PC-3 (cell line): Measurements from ENCODE around the gene KBTBD7. TPM values are rescaled to one million over a fixed set of nuclear protein-coding genes. Genes with fewer than 3 reads are reported as not detected.

Experiments used
- ATAC-seq: fragments of 200-7000 bp; cut with Tn5 transposase; 2 replicates; pipeline ENCODE4 v1.9.1; 2020; ENCODE audit warnings: mild to moderate bottlenecking, moderate library complexity
- BruUV-seq: library from RNA; stranded (reverse); fragments of 400-500 nt; replicated peaks from 2 replicates; lab custom pipeline; 2021; lab: Mats Ljungman, UMichigan
- CTCF ChIA-PET: fragments of 300-600 bp; sonication (Branson Sonifier 250); formaldehyde crosslinking; loops from one replicate; lab custom pipeline; 2022; ENCODE audit warnings: antibody characterized with exemption; lab: Charles Lee
- POLR2A ChIA-PET: fragments of 300-600 bp; sonication (Branson Sonifier 250); formaldehyde crosslinking; loops from one replicate; lab custom pipeline; 2022; ENCODE audit warnings: antibody characterized with exemption; ENCODE audit not compliant: unreplicated experiment; lab: Charles Lee
- DNase-seq: peaks from one replicate; pipeline ENCODE4 v3.0.0-alpha.2; 2015
- H2AFZ ChIP-seq: fragments of 300-600 bp; sonication (generic); 2 replicates; pipeline ENCODE4 v1.6.0; 2016; ENCODE audit warnings: antibody characterized with exemption, low read length
- H3F3A ChIP-seq: fragments of 300-600 bp; sonication (generic); one replicate; pipeline ENCODE4 v1.6.0; 2017; ENCODE audit warnings: antibody characterized with exemption, low read length, control low read depth, mild to moderate bottlenecking; ENCODE audit not compliant: unreplicated experiment
- H3K27ac ChIP-seq: fragments of 300-600 bp; sonication (generic); 2 replicates; pipeline ENCODE4 v1.5.1; 2016; ENCODE audit warnings: mild to moderate bottlenecking, low read length
- H3K27me3 ChIP-seq: fragments of 300-600 bp; sonication (generic); 2 replicates; pipeline ENCODE4 v1.6.1; 2016; ENCODE audit warnings: low read length, mixed read lengths
- H3K36me3 ChIP-seq: fragments of 300-600 bp; sonication (generic); 2 replicates; pipeline ENCODE4 v1.6.1; 2016; ENCODE audit warnings: low read depth, mixed run types, low read length, mixed read lengths
- H3K4me1 ChIP-seq: fragments of 300-600 bp; sonication (generic); 2 replicates; pipeline ENCODE4 v1.5.1; 2016; ENCODE audit warnings: low read length; ENCODE audit not compliant: insufficient read depth
- H3K4me2 ChIP-seq: fragments of 300-600 bp; sonication (generic); 2 replicates; pipeline ENCODE4 v1.6.0; 2016; ENCODE audit warnings: low read length
- H3K4me3 ChIP-seq: fragments of 300-600 bp; sonication (generic); 2 replicates; pipeline ENCODE4 v1.5.1; 2016; ENCODE audit warnings: mild to moderate bottlenecking, low read length, mixed read lengths
- H3K79me2 ChIP-seq: fragments of 300-600 bp; sonication (generic); 2 replicates; pipeline ENCODE4 v1.6.1; 2017; ENCODE audit warnings: low read length, mixed read lengths
- H3K9ac ChIP-seq: fragments of 300-600 bp; sonication (generic); 2 replicates; pipeline ENCODE4 v1.6.0; 2016; ENCODE audit warnings: mild to moderate bottlenecking, low read length
- H3K9me2 ChIP-seq: fragments of 300-600 bp; sonication (generic); replicated peaks from 2 replicates; pipeline ENCODE4 v1.6.1; 2016; ENCODE audit warnings: mixed run types, low read length, mixed read lengths
- H3K9me3 ChIP-seq: fragments of 300-600 bp; sonication (generic); 2 replicates; pipeline ENCODE4 v1.6.1; 2016; ENCODE audit warnings: low read length, mixed read lengths
- H4K20me1 ChIP-seq: fragments of 300-600 bp; sonication (generic); 2 replicates; pipeline ENCODE4 v1.6.1; 2016; ENCODE audit warnings: low read length, mixed read lengths
- EZH2 ChIP-seq: fragments of 300-600 bp; sonication (generic); IDR thresholded peaks from one replicate; pipeline ENCODE4 v1.6.1; 2017; ENCODE audit warnings: antibody characterized with exemption, mild to moderate bottlenecking, low read length; ENCODE audit not compliant: unreplicated experiment
- EZH2phosphoT487 ChIP-seq: fragments of 300-600 bp; sonication (generic); IDR thresholded peaks from 2 replicates; pipeline ENCODE4 v1.6.1; 2018; ENCODE audit warnings: mild to moderate bottlenecking, antibody characterized with exemption, low read length, borderline replicate concordance
- intact Hi-C: fragments of 100-400 bp; cut with micrococcal nuclease; formaldehyde crosslinking; loops from 2 replicates; pipeline ENCODE4 v1.9.0; 2023
- total RNA-seq: library from RNA; depleted of rRNA; stranded (reverse); fragments of >200 nt; gene quantifications from 2 replicates; pipeline ENCODE4 v1.2.3, GENCODE V29; 2014
- TF ChIP-seq, protein P1 (sequence below): fragments of 300-600 bp; sonication (generic); conservative IDR thresholded peaks from 2 replicates; pipeline ENCODE4 v1.5.1; 2017; ENCODE audit warnings: antibody characterized with exemption, low read depth, mild to moderate bottlenecking, low read length

KBTBD7 gene
- total RNA-seq, 1 experiment from 2014 or later = 1.6 TPM

DNA sequence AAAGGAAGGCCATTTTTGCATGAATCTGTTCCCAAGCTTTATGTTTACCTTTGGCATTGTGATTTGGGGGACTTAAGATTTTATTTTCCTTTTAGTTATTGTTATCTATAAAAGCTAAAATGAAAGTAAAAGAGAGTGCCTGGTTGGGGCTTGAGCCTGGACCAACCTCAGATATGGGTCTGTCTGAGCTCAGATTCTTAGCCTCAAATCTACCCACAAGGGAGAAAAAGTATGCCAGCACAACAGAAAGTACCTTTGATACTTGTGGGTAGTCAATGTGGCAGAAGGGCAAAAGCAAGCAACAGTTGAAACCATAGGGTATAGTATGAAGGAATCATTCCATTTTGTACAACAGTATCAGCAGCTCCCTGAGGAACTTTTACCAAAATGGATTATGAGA, 35.2 kb downstream of the KBTBD7 start:
- Histone ChIP-seq H3K9me3 (no peaks in the 10 kb centered on the region), H3K27me3 (no peaks in the 10 kb centered on the region), H3K9me2 (no peaks in the 10 kb centered on the region), H3K9ac (no peak overlapping the region), H3K4me2 (no peak overlapping the region), H2AFZ (no peak overlapping the region), H3K4me3 (no peak overlapping the region), H3K79me2 (no peaks in the 10 kb centered on the region), H4K20me1 (no peaks in the 10 kb centered on the region), H3K36me3 (no peaks in the 10 kb centered on the region), H3K27ac (no peak overlapping the region), H3F3A (no peaks in the 10 kb centered on the region), H3K4me1 (no peaks in the 10 kb centered on the region)
- no peak for ATAC-seq
- CTCF ChIA-PET = no interaction called here
- intact Hi-C loops = no loop called here
- POLR2A ChIA-PET = no interaction called here
- TF ChIP-seq EZH2phosphoT487 (no peak), EZH2 (no peak)
- TF ChIP-seq, protein P1, sequence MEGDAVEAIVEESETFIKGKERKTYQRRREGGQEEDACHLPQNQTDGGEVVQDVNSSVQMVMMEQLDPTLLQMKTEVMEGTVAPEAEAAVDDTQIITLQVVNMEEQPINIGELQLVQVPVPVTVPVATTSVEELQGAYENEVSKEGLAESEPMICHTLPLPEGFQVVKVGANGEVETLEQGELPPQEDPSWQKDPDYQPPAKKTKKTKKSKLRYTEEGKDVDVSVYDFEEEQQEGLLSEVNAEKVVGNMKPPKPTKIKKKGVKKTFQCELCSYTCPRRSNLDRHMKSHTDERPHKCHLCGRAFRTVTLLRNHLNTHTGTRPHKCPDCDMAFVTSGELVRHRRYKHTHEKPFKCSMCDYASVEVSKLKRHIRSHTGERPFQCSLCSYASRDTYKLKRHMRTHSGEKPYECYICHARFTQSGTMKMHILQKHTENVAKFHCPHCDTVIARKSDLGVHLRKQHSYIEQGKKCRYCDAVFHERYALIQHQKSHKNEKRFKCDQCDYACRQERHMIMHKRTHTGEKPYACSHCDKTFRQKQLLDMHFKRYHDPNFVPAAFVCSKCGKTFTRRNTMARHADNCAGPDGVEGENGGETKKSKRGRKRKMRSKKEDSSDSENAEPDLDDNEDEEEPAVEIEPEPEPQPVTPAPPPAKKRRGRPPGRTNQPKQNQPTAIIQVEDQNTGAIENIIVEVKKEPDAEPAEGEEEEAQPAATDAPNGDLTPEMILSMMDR = no peak
- DNase-seq = no peak
- BruUV-seq = no TSS peak

DNA sequence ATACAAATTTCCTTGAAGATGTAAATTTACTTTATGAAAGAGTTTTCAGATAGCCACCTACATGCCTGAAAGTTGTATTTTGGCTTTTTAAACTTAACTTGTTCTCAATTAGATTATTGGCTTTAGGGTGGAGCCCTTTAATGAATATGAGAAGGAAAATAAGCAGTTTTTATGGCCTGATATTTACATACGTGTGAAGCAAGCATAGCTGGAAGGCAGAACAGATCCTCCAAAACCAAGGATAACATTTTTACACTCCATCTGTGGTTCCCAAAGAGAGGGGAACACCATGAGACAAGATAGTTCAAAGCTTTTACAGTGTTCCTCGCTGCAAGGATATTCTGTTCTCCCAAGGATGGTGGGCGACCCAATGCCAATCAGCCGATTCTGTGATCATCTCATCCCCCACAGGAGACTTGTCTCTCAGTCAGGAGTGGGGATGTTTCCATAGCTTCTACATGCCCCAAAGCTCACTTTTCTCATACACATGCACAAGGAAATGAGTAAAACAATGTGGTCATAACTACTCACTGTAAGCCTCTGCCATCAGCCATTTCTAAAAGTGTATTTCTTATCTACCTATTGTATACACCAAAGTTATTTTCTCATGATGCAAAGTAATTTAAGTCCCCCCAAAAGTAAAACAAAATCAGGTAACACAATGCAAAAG, 37.2 kb downstream of the KBTBD7 start:
- ChIA-PET POLR2A (interaction anchor here (0.6 kb wide), 1 partner anchor 59 kb away, joined by 7 read pairs; no protein-coding TSS in a partner anchor), CTCF (no interaction called here)
- no peak overlapping the region for H2AFZ ChIP-seq
- no peak overlapping the region for H3K4me2 ChIP-seq
- H3K9ac ChIP-seq = no peak overlapping the region
- H3K9me3 ChIP-seq = 0 out of 2 replicates have a peak, but pooled peaks cover 4% of the 10 kb centered on the region
- H3F3A ChIP-seq = no peaks in the 10 kb centered on the region
- intact Hi-C loops = no loop called here
- no peak overlapping the region for H3K27ac ChIP-seq
- H3K4me3 ChIP-seq = no peak overlapping the region
- no peaks in the 10 kb centered on the region for H4K20me1 ChIP-seq
- TF ChIP-seq EZH2phosphoT487 (no peak), EZH2 (no peak)
- TF ChIP-seq, protein P1 = no peak
- H3K4me1 ChIP-seq = no peaks in the 10 kb centered on the region
- no peaks in the 10 kb centered on the region for H3K9me2 ChIP-seq
- H3K27me3 ChIP-seq = no peaks in the 10 kb centered on the region
- DNase-seq (no peak), ATAC-seq (no peak)
- H3K79me2 ChIP-seq = no peaks in the 10 kb centered on the region
- BruUV-seq = no TSS peak
- no peaks in the 10 kb centered on the region for H3K36me3 ChIP-seq

DNA sequence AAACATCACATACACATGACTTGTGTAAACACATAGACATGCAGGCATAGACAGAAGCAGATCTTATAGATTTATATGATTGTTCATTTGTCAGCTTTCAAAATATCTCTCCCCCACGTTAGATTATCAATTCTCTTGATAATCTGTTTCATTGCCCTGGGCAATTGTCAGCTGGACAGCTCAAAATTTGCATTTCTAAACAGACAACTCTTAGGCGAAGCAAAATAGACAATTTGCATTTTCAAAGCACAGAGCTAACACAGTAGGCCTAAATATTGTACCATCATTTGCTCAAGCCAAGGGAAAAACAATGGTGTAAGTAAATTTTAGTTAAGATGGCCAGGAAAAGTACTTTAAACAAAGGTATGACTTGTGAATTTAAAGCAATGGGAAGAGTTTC, 37.7 kb downstream of the KBTBD7 start:
- no peaks in the 10 kb centered on the region for H4K20me1 ChIP-seq
- H3K9me3 ChIP-seq = 0 out of 2 replicates have a peak, but pooled peaks cover 9% of the 10 kb centered on the region
- DNase-seq (no peak), ATAC-seq (no peak)
- POLR2A ChIA-PET = interaction anchor here (0.6 kb wide), 1 partner anchor 59 kb away, joined by 7 read pairs; no protein-coding TSS in a partner anchor
- no peaks in the 10 kb centered on the region for H3K36me3 ChIP-seq
- no peak overlapping the region for H3K4me2 ChIP-seq
- no peak overlapping the region for H3K9ac ChIP-seq
- no peak overlapping the region for H3K4me3 ChIP-seq
- no peak overlapping the region for H2AFZ ChIP-seq
- H3K9me2 ChIP-seq = no peaks in the 10 kb centered on the region
- no peaks in the 10 kb centered on the region for H3K4me1 ChIP-seq
- no peaks in the 10 kb centered on the region for H3F3A ChIP-seq
- H3K27me3 ChIP-seq = no peaks in the 10 kb centered on the region
- TF ChIP-seq EZH2phosphoT487 (no peak), EZH2 (no peak)
- TF ChIP-seq, protein P1 = no peak
- intact Hi-C loops = no loop called here
- H3K27ac ChIP-seq = no peak overlapping the region
- CTCF ChIA-PET = no interaction called here
- BruUV-seq = no TSS peak
- H3K79me2 ChIP-seq = no peaks in the 10 kb centered on the region
